IMR-90 (cell line): ENCODE data around the gene MAP3K13. TPM values are rescaled to one million over a fixed set of nuclear protein-coding genes. Genes with fewer than 3 reads are reported as not detected.

Experiments
- ATAC-seq: fragments of 200-7000 bp; cut with Tn5 transposase; 2 replicates; pipeline ENCODE4 v1.9.1; 2020; ENCODE audit warnings: low read depth, mild to moderate bottlenecking, moderate library complexity
- BruUV-seq: library from RNA; stranded (reverse); fragments of 400-500 nt; replicated peaks from 2 replicates; lab custom pipeline; 2021; lab: Mats Ljungman, UMichigan
- CTCF ChIA-PET: fragments of 300-600 bp; formaldehyde crosslinking; extraction: SDS; loops from one replicate; lab custom pipeline; 2021; ENCODE audit warnings: antibody characterized with exemption; lab: Yijun Ruan, JAX
- POLR2A ChIA-PET: fragments of 300-600 bp; sonication (Branson Sonifier 250); formaldehyde crosslinking; loops from one replicate; lab custom pipeline; 2022; ENCODE audit warnings: antibody characterized with exemption; ENCODE audit not compliant: unreplicated experiment; lab: Charles Lee
- DNase-seq: peaks from one replicate; pipeline ENCODE4 v3.0.0; 2013
- H2AFZ ChIP-seq: replicated peaks from 2 replicates; pipeline ENCODE3; 2013; ENCODE audit warnings: low read length, mild to moderate bottlenecking; ENCODE audit not compliant: poor library complexity
- H2AK5ac ChIP-seq: 2 replicates; pipeline ENCODE4 v1.6.1; 2013; ENCODE audit warnings: low read depth, low read length, inconsistent platforms
- H2AK9ac ChIP-seq: replicated peaks from 2 replicates; pipeline ENCODE3; 2013; ENCODE audit warnings: mild to moderate bottlenecking, low read depth, low read length, moderate library complexity; ENCODE audit not compliant: poor library complexity
- H2BK120ac ChIP-seq: 2 replicates; pipeline ENCODE4 v1.6.1; 2013; ENCODE audit warnings: low read depth, low read length, inconsistent platforms
- H2BK15ac ChIP-seq: 3 replicates; pipeline ENCODE4 v1.6.1; 2013; ENCODE audit warnings: low read depth, low read length, inconsistent platforms
- H2BK20ac ChIP-seq: 2 replicates; pipeline ENCODE4 v1.6.1; 2013; ENCODE audit warnings: low read depth, mild to moderate bottlenecking, inconsistent platforms, low read length, moderate library complexity
- H2BK5ac ChIP-seq: 2 replicates; pipeline ENCODE4 v1.6.1; 2013; ENCODE audit warnings: mild to moderate bottlenecking, low read depth, low read length, inconsistent platforms; ENCODE audit not compliant: poor library complexity, severe bottlenecking
- H3K14ac ChIP-seq: replicated peaks from 2 replicates; pipeline ENCODE4 v1.6.1; 2013; ENCODE audit warnings: low read depth, low read length, inconsistent platforms
- H3K18ac ChIP-seq: 2 replicates; pipeline ENCODE4 v1.6.1; 2013; ENCODE audit warnings: low read depth, low read length, control low read depth
- H3K23ac ChIP-seq: 2 replicates; pipeline ENCODE4 v1.6.1; 2013; ENCODE audit warnings: low read depth, low read length, inconsistent platforms
- H3K27ac ChIP-seq: 2 replicates; pipeline ENCODE4 v1.5.1; 2013; ENCODE audit warnings: mild to moderate bottlenecking, control low read depth, low read length; ENCODE audit not compliant: insufficient read depth
- H3K27me3 ChIP-seq: 2 replicates; pipeline ENCODE4 v1.6.1; 2013; ENCODE audit warnings: low read length; ENCODE audit not compliant: control insufficient read depth, insufficient read depth
- H3K36me3 ChIP-seq: 2 replicates; pipeline ENCODE4 v1.6.1; 2013; ENCODE audit warnings: low read length, mixed read lengths; ENCODE audit not compliant: control insufficient read depth, insufficient read depth
- H3K4ac ChIP-seq: 2 replicates; pipeline ENCODE4 v1.6.1; 2013; ENCODE audit warnings: low read depth, low read length, inconsistent platforms
- H3K4me1 ChIP-seq: 2 replicates; pipeline ENCODE4 v1.6.1; 2013; ENCODE audit warnings: low read length, mixed read lengths; ENCODE audit not compliant: control insufficient read depth, insufficient read depth
- H3K4me2 ChIP-seq: 2 replicates; pipeline ENCODE4 v1.6.1; 2013; ENCODE audit warnings: low read depth, mild to moderate bottlenecking, control low read depth, low read length, moderate library complexity
- H3K4me3 ChIP-seq: 2 replicates; pipeline ENCODE4 v1.5.1; 2013; ENCODE audit warnings: low read depth, mild to moderate bottlenecking, control low read depth, low read length, moderate library complexity; ENCODE audit not compliant: insufficient read depth
- H3K56ac ChIP-seq: 2 replicates; pipeline ENCODE4 v1.6.1; 2013; ENCODE audit warnings: low read length, inconsistent platforms; ENCODE audit not compliant: insufficient read depth; ENCODE audit errors: extremely low read depth
- H3K79me1 ChIP-seq, 2 experiments: 2 replicates each; pipeline ENCODE4 v1.6.1; 2013; ENCODE audit warnings: low read length in 2 of 2, inconsistent platforms in 1 of 2, low read depth in 1 of 2
- H3K9ac ChIP-seq: 2 replicates; pipeline ENCODE4 v1.6.1; 2013; ENCODE audit warnings: low read depth, low read length, control low read depth
- H3K9me1 ChIP-seq: 2 replicates; pipeline ENCODE4 v1.6.1; 2013; ENCODE audit warnings: low read length, inconsistent platforms; ENCODE audit not compliant: insufficient read depth
- H3K9me3 ChIP-seq: 2 replicates; pipeline ENCODE4 v1.6.1; 2013; ENCODE audit warnings: low read length; ENCODE audit not compliant: control insufficient read depth, insufficient read depth
- H4K20me1 ChIP-seq: 2 replicates; pipeline ENCODE4 v1.6.1; 2013; ENCODE audit warnings: low read length, inconsistent platforms; ENCODE audit not compliant: insufficient read depth
- H4K5ac ChIP-seq: 2 replicates; pipeline ENCODE4 v1.6.1; 2013; ENCODE audit warnings: mild to moderate bottlenecking, low read depth, low read length, control low read depth
- H4K8ac ChIP-seq, 2 experiments: 2 replicates each; pipeline ENCODE4 v1.6.1; 2013; ENCODE audit warnings: low read depth in 2 of 2, low read length in 2 of 2, control low read depth in 1 of 2, inconsistent platforms in 1 of 2
- H4K91ac ChIP-seq: 2 replicates; pipeline ENCODE4 v1.6.1; 2013; ENCODE audit warnings: low read depth, low read length, inconsistent platforms; ENCODE audit not compliant: insufficient read depth
- BHLHE40 ChIP-seq: fragments of 150-350 bp; IDR thresholded peaks from 2 replicates; pipeline ENCODE4 v1.6.1; 2016; ENCODE audit warnings: mild to moderate bottlenecking, low read depth, low read length
- CEBPB ChIP-seq: IDR thresholded peaks from 2 replicates; pipeline ENCODE4 v1.6.1; 2012; ENCODE audit warnings: low read depth, low read length, improper control_type of control experiment
- FOS ChIP-seq: fragments of 150-350 bp; IDR thresholded peaks from 2 replicates; pipeline ENCODE4 v1.6.1; 2016; ENCODE audit warnings: low read depth, low read length
- MAFK ChIP-seq: IDR thresholded peaks from 2 replicates; pipeline ENCODE4 v1.6.1; 2012; ENCODE audit warnings: low read depth, low read length, improper control_type of control experiment
- MAZ ChIP-seq: IDR thresholded peaks from 2 replicates; pipeline ENCODE4 v1.6.1; 2012; ENCODE audit warnings: low read depth, mild to moderate bottlenecking, low read length, improper control_type of control experiment, moderate library complexity, borderline replicate concordance
- MXI1 ChIP-seq: IDR thresholded peaks from 2 replicates; pipeline ENCODE4 v1.6.1; 2012; ENCODE audit warnings: low read depth, mild to moderate bottlenecking, low read length, moderate library complexity, borderline replicate concordance
- NFE2L2 ChIP-seq: fragments of 150-350 bp; IDR thresholded peaks from 2 replicates; pipeline ENCODE4 v1.6.1; 2016; ENCODE audit warnings: low read depth, mild to moderate bottlenecking, low read length
- POLR2A ChIP-seq: IDR thresholded peaks from 2 replicates; pipeline ENCODE4 v1.6.1; 2012; ENCODE audit warnings: mild to moderate bottlenecking, low read depth, low read length
- RAD21 ChIP-seq: IDR thresholded peaks from 2 replicates; pipeline ENCODE4 v1.6.1; 2012; ENCODE audit warnings: low read length, improper control_type of control experiment
- RFX5 ChIP-seq: IDR thresholded peaks from 2 replicates; pipeline ENCODE4 v1.8.0; 2012; ENCODE audit warnings: low read depth, mild to moderate bottlenecking, low read length, moderate library complexity
- SMC3 ChIP-seq: fragments of 150-350 bp; IDR thresholded peaks from 2 replicates; pipeline ENCODE4 v1.6.1; 2016; ENCODE audit warnings: low read depth, mild to moderate bottlenecking, antibody characterized with exemption, low read length, moderate library complexity
- WGBS, 2 experiments: methylation state at CpG; one replicate each; pipeline versions ENCODE4 v1.1.5 to v1.1.7; 2013; ENCODE audit warnings: missing lambda C conversion rate in 2 of 2; ENCODE audit not compliant: insufficient read length in 1 of 2; ENCODE audit errors: extremely low coverage in 2 of 2; 5-methylcytosine and 5-hydroxymethylcytosine counted together
- dilution Hi-C: fragments of 300-500 bp; cut with HindIII; formaldehyde crosslinking; loops from one replicate; pipeline ENCODE4 v1.14.3; 2018; ENCODE audit warnings: low sequenced_read_pairs; ENCODE audit not compliant: unreplicated experiment
- in situ Hi-C: fragments of 300-500 bp; cut with MboI; formaldehyde crosslinking; loops from 3 replicates; pipeline ENCODE4 v1.14.3; 2019; ENCODE audit warnings: low sequenced_read_pairs, inconsistent platforms, mixed read lengths
- intact Hi-C: fragments of 100-400 bp; cut with micrococcal nuclease; formaldehyde crosslinking; loops from 2 replicates; pipeline ENCODE4 v1.10.0; 2022
- polyA plus RNA-seq, 3 experiments: library from polyadenylated mRNA; depleted of rRNA; stranded (reverse); fragments of >200 nt; gene quantifications; 2 replicates each; pipeline ENCODE4 v1.2.3, GENCODE V29; 2012; ENCODE audit warnings: low replicate concordance in 1 of 3
- total RNA-seq: library from RNA; depleted of rRNA; stranded (reverse); fragments of >200 nt; gene quantifications from 2 replicates; pipeline ENCODE4 v1.2.3, GENCODE V29; 2012
- TF ChIP-seq, protein P1 (sequence below): fragments of 150-350 bp; IDR thresholded peaks from 2 replicates; pipeline ENCODE4 v1.6.1; 2017; ENCODE audit warnings: mild to moderate bottlenecking, antibody characterized with exemption, low read length, low read depth
- TF ChIP-seq, protein P2 (sequence below): conservative IDR thresholded peaks from 2 replicates; pipeline ENCODE4 v1.5.1; 2012; ENCODE audit warnings: mild to moderate bottlenecking, low read depth, low read length, improper control_type of control experiment
- TF ChIP-seq, protein P3 (sequence below): fragments of 150-350 bp; IDR thresholded peaks from 2 replicates; pipeline ENCODE4 v1.6.1; 2016; ENCODE audit warnings: low read depth, mild to moderate bottlenecking, low read length, moderate library complexity, borderline replicate concordance

MAP3K13 gene
- total and polyA plus RNA-seq, 2 of the 4 experiments (the other 2 are of a cell fraction) = 9.9 to 17.6 TPM

DNA sequence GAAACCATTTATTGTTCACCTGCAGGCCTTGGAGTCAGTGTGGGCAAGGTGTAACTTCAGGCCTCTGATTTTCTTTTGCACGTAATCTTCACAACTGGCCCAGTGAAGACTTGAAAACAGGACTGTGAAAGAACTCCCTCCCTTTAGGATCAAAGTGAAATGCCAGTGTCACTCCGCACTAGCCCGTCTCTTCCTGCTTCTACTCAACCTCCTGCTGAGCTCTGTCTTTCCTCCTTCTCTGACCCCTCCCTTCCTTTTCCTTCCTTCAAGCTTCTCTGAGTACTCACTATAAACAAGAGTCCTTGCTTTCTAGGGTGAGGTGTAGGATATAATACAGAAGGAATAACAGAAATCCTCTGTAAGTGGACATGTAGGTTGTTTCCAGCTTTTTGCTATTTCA is 107.4 kb downstream of the MAP3K13 start:
- no peak overlapping the region for H2BK20ac ChIP-seq
- no peak overlapping the region for H3K18ac ChIP-seq
- H3K27ac ChIP-seq = no peak overlapping the region
- no peaks in the 10 kb centered on the region for H3K79me1 ChIP-seq
- ChIA-PET POLR2A (no interaction called here), CTCF (interaction anchor here (0.6 kb wide), 1 partner anchor 90 kb away, joined by 8 read pairs; no protein-coding TSS in a partner anchor)
- no peak overlapping the region for H2BK5ac ChIP-seq
- H3K23ac ChIP-seq = no peak overlapping the region
- no peak overlapping the region for H4K8ac ChIP-seq
- no peak overlapping the region for H3K4me2 ChIP-seq
- H2AK9ac ChIP-seq = no peak overlapping the region
- H3K4me3 ChIP-seq = no peak overlapping the region
- dilution Hi-C loops = no loop called here
- H3K14ac ChIP-seq = no peak overlapping the region
- no peak overlapping the region for H4K91ac ChIP-seq
- in situ Hi-C loops = no loop called here
- H3K9ac ChIP-seq = no peak overlapping the region
- no CpG with 5 or more reads among the region's 3 CpGs for WGBS, 2 experiments
- TF ChIP-seq RAD21 = no peak
- TF ChIP-seq, protein P1, sequence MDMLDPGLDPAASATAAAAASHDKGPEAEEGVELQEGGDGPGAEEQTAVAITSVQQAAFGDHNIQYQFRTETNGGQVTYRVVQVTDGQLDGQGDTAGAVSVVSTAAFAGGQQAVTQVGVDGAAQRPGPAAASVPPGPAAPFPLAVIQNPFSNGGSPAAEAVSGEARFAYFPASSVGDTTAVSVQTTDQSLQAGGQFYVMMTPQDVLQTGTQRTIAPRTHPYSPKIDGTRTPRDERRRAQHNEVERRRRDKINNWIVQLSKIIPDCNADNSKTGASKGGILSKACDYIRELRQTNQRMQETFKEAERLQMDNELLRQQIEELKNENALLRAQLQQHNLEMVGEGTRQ = no peak
- TF ChIP-seq NFE2L2 = no peak
- no peak for TF ChIP-seq MXI1
- TF ChIP-seq POLR2A = no peak
- no peak for TF ChIP-seq MAZ
- no peak for TF ChIP-seq MAFK
- TF ChIP-seq, protein P2, sequence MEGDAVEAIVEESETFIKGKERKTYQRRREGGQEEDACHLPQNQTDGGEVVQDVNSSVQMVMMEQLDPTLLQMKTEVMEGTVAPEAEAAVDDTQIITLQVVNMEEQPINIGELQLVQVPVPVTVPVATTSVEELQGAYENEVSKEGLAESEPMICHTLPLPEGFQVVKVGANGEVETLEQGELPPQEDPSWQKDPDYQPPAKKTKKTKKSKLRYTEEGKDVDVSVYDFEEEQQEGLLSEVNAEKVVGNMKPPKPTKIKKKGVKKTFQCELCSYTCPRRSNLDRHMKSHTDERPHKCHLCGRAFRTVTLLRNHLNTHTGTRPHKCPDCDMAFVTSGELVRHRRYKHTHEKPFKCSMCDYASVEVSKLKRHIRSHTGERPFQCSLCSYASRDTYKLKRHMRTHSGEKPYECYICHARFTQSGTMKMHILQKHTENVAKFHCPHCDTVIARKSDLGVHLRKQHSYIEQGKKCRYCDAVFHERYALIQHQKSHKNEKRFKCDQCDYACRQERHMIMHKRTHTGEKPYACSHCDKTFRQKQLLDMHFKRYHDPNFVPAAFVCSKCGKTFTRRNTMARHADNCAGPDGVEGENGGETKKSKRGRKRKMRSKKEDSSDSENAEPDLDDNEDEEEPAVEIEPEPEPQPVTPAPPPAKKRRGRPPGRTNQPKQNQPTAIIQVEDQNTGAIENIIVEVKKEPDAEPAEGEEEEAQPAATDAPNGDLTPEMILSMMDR = no peak
- no peak for TF ChIP-seq SMC3
- no peak for TF ChIP-seq BHLHE40
- TF ChIP-seq, protein P3, sequence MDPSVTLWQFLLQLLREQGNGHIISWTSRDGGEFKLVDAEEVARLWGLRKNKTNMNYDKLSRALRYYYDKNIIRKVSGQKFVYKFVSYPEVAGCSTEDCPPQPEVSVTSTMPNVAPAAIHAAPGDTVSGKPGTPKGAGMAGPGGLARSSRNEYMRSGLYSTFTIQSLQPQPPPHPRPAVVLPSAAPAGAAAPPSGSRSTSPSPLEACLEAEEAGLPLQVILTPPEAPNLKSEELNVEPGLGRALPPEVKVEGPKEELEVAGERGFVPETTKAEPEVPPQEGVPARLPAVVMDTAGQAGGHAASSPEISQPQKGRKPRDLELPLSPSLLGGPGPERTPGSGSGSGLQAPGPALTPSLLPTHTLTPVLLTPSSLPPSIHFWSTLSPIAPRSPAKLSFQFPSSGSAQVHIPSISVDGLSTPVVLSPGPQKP = no peak
- TF ChIP-seq FOS = no peak
- no peak for TF ChIP-seq RFX5
- TF ChIP-seq CEBPB = no peak
- H3K4ac ChIP-seq = no peak overlapping the region
- no TSS peak for BruUV-seq
- no peaks in the 10 kb centered on the region for H3K9me3 ChIP-seq
- ATAC-seq (no peak), DNase-seq (no peak)
- no peak overlapping the region for H4K5ac ChIP-seq
- no peak overlapping the region for H2AFZ ChIP-seq
- H3K4me1 ChIP-seq = no peaks in the 10 kb centered on the region
- H3K56ac ChIP-seq = no peak overlapping the region
- H3K36me3 ChIP-seq = peaks cover 15% of the 10 kb centered on the region
- no peaks in the 10 kb centered on the region for H4K20me1 ChIP-seq
- H2AK5ac ChIP-seq = no peak overlapping the region
- H2BK120ac ChIP-seq = no peak overlapping the region
- intact Hi-C loops = no loop called here
- no peaks in the 10 kb centered on the region for H3K27me3 ChIP-seq
- H3K9me1 ChIP-seq = no peaks in the 10 kb centered on the region
- no peak overlapping the region for H2BK15ac ChIP-seq
